IPS-15b (cell line): Measurements from ENCODE around the gene RINL.
"Not testable (repeated sequence)": the region's sequence is repeated elsewhere in the genome, so short reads cannot be mapped to it uniquely, and the experiment has no call there.

Experiments
- H3K27me3 ChIP-seq: one replicate; pipeline ENCODE4 v1.6.1; 2013; ENCODE audit warnings: low read length; ENCODE audit not compliant: control insufficient read depth, insufficient read depth
- H3K36me3 ChIP-seq: one replicate; pipeline ENCODE4 v1.6.1; 2013; ENCODE audit warnings: low read length; ENCODE audit not compliant: control insufficient read depth, insufficient read depth
- H3K4me1 ChIP-seq: one replicate; pipeline ENCODE4 v1.6.1; 2013; ENCODE audit warnings: mild to moderate bottlenecking, low read length; ENCODE audit not compliant: control insufficient read depth, insufficient read depth
- H3K4me3 ChIP-seq: one replicate; pipeline ENCODE4 v1.5.1; 2013; ENCODE audit warnings: low read depth, low read length
- H3K9ac ChIP-seq: one replicate; pipeline ENCODE4 v1.6.1; 2013; ENCODE audit warnings: low read depth, mild to moderate bottlenecking, low read length
- H3K9me3 ChIP-seq: one replicate; pipeline ENCODE4 v1.6.1; 2013; ENCODE audit warnings: mild to moderate bottlenecking, low read length; ENCODE audit not compliant: control insufficient read depth, insufficient read depth

The RINL gene

DNA sequence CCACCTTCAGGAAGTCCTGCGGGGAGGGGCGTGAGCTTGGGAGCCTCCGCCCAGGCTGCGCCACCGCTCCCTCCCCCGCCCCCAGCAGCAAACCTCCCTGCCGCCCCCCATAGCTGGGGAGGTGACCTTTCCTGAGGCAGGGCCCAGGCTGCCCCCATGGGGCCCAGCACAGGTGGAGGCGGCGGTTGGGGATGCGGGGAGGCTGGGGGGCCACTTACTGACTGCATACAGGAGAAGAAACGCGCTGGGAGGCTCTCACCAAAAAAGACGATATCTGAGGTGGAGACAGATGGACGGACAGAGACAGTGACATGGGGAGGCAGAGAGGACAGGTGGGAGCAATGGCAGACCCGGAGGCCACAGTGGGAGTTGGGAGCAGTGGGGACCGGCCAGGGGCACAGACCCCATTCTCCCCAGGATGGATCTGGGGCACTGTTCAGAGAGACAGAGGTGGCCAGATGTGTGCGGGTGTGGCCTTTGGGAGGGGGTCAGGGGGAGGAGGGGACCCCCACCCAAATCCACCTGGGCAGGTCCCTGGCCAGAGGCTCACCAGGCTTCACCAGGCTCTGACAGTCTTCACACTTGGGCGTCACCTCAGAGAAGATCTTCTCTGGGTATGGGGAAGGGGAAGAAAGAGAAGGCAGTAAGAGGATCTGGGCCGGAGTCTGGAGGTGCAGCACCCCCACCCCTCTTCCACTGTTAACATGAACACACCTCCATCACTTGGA, 3.0 kb upstream of the RINL start:
- no peak overlapping the region for H3K4me3 ChIP-seq
- H3K9ac ChIP-seq: no peak overlapping the region
- no peaks in the 10 kb centered on the region for H3K36me3 ChIP-seq
- H3K9me3 ChIP-seq: no peaks in the 10 kb centered on the region
- H3K27me3 ChIP-seq: no peaks in the 10 kb centered on the region
- peaks cover 3% of the 10 kb centered on the region for H3K4me1 ChIP-seq

DNA sequence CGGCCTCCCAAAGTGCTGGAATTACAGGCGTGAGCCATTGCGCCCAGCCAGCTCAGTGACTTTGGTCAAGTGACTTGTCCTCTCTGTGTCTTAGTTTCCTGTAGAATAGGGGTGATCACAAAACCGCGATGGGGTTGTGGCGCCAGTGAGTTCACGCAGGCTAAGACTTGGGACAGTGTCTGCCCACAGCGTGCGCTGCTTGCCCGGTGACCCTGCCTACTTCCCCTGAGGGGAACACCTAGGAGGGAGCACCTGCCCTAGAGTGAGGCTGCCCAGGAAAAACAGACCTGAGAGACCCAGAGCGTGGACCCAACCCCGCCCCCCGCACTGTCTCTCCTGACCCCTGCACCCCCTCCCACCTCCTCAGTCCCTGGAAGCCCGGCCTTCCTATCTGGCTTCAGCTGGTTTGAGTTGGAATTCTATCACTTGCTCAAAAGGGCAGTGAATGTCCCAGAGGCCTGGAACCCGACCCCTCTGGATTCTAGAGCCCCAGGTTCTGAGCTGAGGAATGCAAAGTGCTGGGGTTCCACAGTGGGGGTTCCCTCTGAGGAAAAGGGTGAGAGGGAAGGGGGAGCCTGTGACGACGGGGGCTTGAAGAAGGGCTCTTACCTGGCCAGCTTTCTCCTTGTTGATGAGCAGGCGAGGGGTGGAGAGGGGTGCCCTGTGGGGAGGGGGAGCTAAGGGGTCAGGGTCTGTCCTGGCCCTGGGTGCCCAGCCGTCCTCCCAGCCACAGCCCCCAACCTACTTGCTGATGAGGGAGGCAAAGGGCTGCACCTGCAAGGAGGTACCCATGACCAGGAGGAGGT, 2.2 kb upstream of the RINL start:
- H3K9ac ChIP-seq: no peak overlapping the region
- H3K27me3 ChIP-seq: no peaks in the 10 kb centered on the region
- H3K9me3 ChIP-seq: no peaks in the 10 kb centered on the region
- no peaks in the 10 kb centered on the region for H3K36me3 ChIP-seq
- H3K4me1 ChIP-seq: peaks cover 3% of the 10 kb centered on the region
- no peak overlapping the region for H3K4me3 ChIP-seq

DNA sequence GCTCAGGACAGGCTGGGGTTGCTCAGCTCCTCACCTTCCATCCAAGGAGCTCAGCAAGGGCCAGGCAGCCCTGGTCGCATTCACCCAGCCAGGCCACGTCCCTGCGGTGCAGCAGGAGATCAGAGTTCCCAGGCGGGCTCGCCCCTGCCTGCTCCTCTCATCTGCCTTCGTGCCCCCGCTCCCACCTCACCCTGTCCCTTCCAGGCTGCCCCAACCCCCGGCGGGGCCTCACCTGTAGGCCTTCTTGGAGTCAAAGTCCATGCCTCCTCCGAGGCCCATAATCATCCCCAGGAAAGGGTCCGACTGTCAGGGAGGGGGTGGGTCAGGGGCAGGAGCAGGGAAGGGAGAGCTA, 1.3 kb upstream of the RINL start:
- no peaks in the 10 kb centered on the region for H3K9me3 ChIP-seq
- no peak overlapping the region for H3K4me3 ChIP-seq
- peaks cover 3% of the 10 kb centered on the region for H3K4me1 ChIP-seq
- H3K36me3 ChIP-seq: no peaks in the 10 kb centered on the region
- H3K9ac ChIP-seq: no peak overlapping the region
- no peaks in the 10 kb centered on the region for H3K27me3 ChIP-seq

DNA sequence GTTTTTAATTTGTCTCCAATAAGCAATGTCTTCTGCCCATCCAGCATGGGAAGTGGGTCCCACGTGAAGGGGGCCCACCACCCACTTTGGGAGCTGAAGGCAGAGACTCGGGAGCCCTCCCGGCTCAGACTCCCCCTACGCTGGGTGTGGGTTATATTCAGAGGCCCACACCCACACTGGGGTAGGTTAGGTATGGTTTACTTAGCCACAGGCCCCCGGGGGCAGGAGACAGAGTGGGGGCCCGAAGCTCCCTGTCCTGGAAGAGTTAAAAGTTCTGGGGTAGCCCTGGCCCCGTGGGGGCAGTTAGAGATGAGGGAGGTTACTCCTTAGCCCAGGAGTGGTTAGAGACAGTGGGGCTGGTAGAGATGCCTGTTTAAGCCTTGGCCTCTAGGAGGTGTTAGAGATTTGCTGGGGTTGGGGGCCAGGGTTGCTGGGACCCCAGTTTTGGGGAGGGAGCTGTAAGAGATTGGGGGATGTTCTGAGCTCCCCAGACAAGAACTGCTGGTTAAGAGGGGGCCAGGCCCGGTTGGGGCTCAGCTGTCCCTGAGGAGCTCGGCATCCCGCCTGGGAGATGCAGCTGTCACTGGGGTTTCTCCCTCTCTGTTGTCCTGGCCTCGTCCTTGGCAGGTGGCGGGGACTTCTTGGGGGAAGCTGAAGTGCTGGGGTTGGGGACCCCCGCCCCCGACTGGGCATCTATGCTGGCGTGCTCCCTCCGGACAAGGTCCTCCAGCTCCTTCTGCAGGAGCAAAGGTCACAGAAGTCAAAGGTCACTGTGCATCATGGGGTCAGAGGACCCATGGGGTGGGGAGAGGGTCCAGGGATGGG, 712 bp upstream of the RINL start:
- H3K27me3 ChIP-seq: no peaks in the 10 kb centered on the region
- peaks cover 3% of the 10 kb centered on the region for H3K4me1 ChIP-seq
- H3K9ac ChIP-seq: no peak overlapping the region
- H3K9me3 ChIP-seq: no peaks in the 10 kb centered on the region
- no peak overlapping the region for H3K4me3 ChIP-seq
- no peaks in the 10 kb centered on the region for H3K36me3 ChIP-seq

DNA sequence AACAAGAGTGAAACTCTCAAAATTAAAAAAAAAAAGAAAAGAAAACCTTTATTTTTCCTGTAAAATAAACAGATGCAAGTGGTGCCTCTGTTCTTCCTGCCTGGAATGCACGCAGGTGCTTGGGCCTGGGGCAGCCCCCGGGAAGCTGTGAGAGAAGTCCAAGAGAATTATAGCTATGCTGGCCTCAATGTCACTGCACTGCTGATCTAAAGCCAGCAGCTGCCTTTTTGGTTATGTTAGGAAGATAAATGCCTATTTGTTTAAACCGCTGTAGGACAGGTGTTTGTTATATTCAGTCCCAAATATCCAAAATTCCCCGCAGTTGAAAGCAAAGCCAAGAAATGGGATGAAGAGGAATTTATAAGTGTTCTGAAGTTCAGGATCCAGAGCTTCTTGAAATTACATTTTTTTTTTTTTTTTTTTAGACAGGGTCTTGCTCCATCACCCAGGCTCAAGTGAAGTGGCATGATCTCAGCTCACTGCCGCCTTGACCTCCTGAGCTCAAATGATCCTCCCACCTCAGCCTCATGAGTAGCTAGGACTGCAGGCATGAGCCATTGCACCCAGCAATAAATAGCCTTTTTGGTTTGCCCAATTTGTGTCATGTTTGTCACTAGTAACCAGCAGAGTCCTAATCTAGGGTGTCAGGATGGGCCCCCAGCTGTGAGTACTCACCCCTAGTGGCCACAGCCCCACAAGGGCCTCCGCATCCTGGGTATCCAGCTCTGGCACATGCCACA, 2.2 kb downstream of the RINL start:
- Histone ChIP-seq H3K4me1 (peaks cover 3% of the 10 kb centered on the region), H3K36me3 (no peaks in the 10 kb centered on the region), H3K9me3 (no peaks in the 10 kb centered on the region), H3K4me3 (no peak overlapping the region), H3K27me3 (no peaks in the 10 kb centered on the region), H3K9ac (no peak overlapping the region)

DNA sequence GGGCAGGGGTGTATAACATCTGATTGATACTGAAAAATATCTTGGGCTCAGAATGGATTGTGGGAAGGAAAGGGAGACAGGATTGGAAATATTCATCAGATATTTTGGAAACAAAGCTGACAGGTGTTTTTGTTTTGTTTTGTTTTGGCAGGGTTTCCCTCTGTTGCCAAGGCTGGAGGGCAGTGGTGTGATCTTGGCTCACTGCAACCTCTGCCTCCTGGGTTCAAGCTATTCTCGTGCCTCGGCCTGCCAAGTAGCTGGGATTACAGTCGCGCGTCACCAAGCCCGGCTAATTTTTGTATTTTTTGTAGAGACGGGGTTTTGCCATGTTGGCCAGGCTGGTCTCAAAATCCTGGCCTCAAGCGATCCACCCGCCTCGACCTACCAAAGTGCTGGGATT, 4.7 kb downstream of the RINL start:
- not testable (repeated sequence) for H3K9me3 ChIP-seq, H3K27me3 ChIP-seq, H3K9ac ChIP-seq, H3K36me3 ChIP-seq, H3K4me3 ChIP-seq, H3K4me1 ChIP-seq

DNA sequence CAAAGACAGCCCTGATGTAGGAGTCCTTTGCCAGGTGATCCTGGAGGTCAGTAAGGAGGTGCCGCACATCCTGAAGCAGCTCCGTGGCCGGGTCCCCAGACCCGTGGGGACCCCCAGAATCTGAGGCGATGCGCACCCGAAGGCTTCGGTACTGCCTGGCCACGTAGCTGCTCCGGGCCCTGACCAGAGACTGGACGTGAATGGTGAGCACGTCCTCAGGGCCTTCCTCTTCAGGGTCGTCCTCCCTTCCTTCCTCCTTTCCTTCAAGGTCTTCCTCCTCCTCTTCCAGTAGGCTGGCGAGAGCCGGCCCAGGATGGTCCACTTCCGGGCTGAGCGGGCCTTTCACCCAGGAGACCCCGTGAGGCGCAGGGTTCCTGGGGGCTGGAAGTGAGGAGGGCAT, 7.5 kb downstream of the RINL start:
- Histone ChIP-seq H3K9me3 (no peaks in the 10 kb centered on the region), H3K36me3 (no peaks in the 10 kb centered on the region), H3K9ac (no peak overlapping the region), H3K4me3 (peak overlapping the region; percentile 87), H3K27me3 (peaks cover 6% of the 10 kb centered on the region), H3K4me1 (peaks cover 2% of the 10 kb centered on the region)

DNA sequence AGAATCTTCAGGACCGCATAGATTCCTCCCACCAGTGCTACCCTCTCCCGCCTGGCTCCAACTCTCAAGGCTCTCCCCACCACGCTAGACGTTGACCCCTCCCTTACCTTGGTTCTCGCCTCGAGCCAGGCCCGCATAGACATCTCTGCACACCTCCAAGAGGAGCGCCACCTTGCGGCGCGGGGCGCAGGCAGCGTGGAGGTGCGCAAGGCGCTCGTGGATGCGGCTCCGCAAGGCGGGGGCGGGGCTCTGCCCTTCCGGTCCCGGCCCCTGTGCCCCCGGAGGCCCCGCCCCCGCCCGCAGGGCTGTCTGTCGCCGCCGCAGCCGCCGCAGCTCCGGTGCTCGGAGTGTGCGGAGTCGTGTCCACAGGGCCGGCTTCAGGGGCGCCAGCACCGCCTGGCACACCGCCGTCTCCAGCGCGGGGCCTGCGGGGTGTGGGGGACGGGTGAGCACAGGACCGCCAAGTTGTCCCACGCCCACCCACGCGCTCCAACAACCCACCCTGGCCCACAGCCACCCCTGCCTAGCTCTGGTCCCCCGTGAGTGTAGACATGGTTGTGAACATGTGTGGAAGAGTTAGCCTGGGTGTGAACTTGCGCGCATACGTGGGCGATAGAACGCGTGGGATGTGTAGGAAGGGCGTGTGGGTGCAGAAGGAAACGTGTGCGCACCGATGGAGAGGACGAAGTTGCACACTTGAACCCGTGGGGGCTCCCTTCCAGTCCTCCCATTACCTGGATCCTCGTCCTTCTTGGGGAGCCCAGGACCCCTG, 8.1 kb downstream of the RINL start:
- Histone ChIP-seq H3K27me3 (peaks cover 6% of the 10 kb centered on the region), H3K4me1 (peaks cover 2% of the 10 kb centered on the region), H3K36me3 (no peaks in the 10 kb centered on the region), H3K9me3 (no peaks in the 10 kb centered on the region), H3K9ac (peak overlapping the region; percentile 54), H3K4me3 (peak overlapping the region; percentile 87)

DNA sequence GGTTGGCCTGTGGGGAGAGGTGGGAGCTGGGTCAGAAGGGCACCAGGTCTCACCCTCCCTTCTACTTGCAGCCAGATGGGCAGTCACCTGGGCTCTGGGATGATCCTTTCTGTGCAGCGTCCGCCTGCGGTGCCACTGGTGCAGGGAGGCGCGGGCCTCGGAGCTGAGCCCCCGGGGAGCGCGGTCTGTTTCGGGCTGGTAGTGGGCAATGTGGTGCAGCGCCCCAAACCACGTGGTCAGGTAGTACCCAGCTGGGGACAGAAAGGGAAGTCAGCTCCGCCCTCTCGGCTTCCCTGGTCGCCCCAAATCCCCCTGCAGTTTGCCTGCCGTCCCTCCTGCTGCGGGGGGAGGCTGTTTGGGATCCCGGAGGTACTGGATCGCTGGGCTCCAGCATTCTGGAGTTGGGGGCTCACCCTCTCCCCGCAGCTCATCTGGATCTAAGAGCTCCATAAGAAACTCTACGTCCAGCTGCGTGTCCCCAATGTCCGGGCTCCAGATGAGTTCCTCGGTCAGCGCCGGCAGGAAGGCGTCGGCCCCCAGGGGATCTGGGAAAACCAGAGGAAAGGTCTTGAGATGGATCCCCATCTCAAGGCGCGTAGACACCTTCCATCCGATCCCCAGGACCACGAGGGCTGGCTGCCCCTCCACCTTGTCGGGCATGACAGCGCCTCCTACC, 8.8 kb downstream of the RINL start:
- Histone ChIP-seq H3K27me3 (peaks cover 6% of the 10 kb centered on the region), H3K9me3 (no peaks in the 10 kb centered on the region), H3K36me3 (no peaks in the 10 kb centered on the region), H3K4me1 (peaks cover 2% of the 10 kb centered on the region), H3K9ac (peak overlapping the region; percentile 54), H3K4me3 (peak overlapping the region; percentile 87)

DNA sequence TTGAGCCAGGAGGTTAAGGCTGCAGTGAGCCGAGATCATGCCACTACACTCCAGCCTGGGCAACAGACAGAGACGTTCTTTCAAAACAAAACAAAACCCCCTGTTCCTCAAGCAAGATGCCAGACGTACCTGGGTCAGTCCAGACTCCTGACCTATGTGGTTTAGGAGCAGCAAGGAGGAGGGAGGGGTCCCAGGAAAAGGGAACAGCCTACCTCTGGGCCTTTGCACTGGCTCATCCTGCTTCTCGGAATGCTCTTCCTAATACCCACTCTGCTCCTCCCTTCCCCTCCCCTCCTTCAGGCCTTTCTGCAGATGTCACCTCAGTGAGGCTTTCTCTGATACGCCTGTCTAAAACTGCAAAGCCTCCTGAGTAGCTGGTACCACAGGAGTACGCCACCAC, 9.5 kb downstream of the RINL start:
- H3K36me3 ChIP-seq: no peaks in the 10 kb centered on the region
- H3K4me1 ChIP-seq: peaks cover 2% of the 10 kb centered on the region
- no peaks in the 10 kb centered on the region for H3K9me3 ChIP-seq
- H3K4me3 ChIP-seq: no peak overlapping the region
- H3K9ac ChIP-seq: no peak overlapping the region
- peaks cover 6% of the 10 kb centered on the region for H3K27me3 ChIP-seq
